Measurements from ENCODE around the gene RETN. TPM values are rescaled to one million over a fixed set of nuclear protein-coding genes. Genes with fewer than 3 reads are reported as not detected.

The RETN gene
- polyA plus RNA-seq, 1 of the 3 experiments (the other 2 are of a cell fraction) = not detected

GRCh38 chr19:7645163-7645562 lies 23.7 kb upstream of the RETN start:
- no peak overlapping the region for H2AFZ ChIP-seq (ENCODE audit: low read depth)
- H3K9ac ChIP-seq = no peak overlapping the region
- no peak overlapping the region for H3K4me3 ChIP-seq (ENCODE audit: low read depth in 2 of 2, low read length in 1 of 2)
- H3K36me3 ChIP-seq (replicated peaks in 1 of 2; ENCODE audit: control insufficient read depth in 1 of 2, insufficient read depth in 2 of 2, low read length in 1 of 2) = no peaks in the 10 kb centered on the region
- no peak overlapping the region for H3K4me2 ChIP-seq
- H3K9me2 ChIP-seq = no peaks in the 10 kb centered on the region
- H3F3A ChIP-seq (replicated peaks; ENCODE audit: insufficient read depth) = no peaks in the 10 kb centered on the region
- CTCF ChIA-PET = interaction anchor here (1.0 to 1.6 kb wide), 3 partner anchors 10 to 77 kb away, joined by 5 to 8 read pairs (median 5); partner anchors contain the start of gene TRAPPC5
- no peaks in the 10 kb centered on the region for H3K9me3 ChIP-seq
- H4K20me1 ChIP-seq (ENCODE audit: insufficient read depth) = no peaks in the 10 kb centered on the region
- WGBS (ENCODE audit: low lambda C conversion rate) = 68% methylated on average over 6 of the region's 14 CpGs
- H3K27ac ChIP-seq (ENCODE audit: low read depth in 2 of 2, low read length in 1 of 2) = no peak overlapping the region
- no peaks in the 10 kb centered on the region for H3K4me1 ChIP-seq (ENCODE audit: control insufficient read depth in 1 of 2, insufficient read depth in 2 of 2, low read depth in 1 of 2, low read length in 1 of 2)
- TF ChIP-seq NRF1 (IDR thresholded peaks at IDR 0.05; ENCODE audit: low read depth, low read length) = no peak
- no peak for TF ChIP-seq REST (IDR thresholded peaks at IDR 0.05; ENCODE audit: low read depth, low read length)
- TF ChIP-seq RXRA (IDR thresholded peaks at IDR 0.05; ENCODE audit: borderline replicate concordance, low read depth) = no peak
- no peak for TF ChIP-seq TAF1 (IDR thresholded peaks at IDR 0.05; ENCODE audit: borderline replicate concordance, low read depth, low read length)
- no peak for TF ChIP-seq FOXJ3 (CRISPR knock-in tag; IDR thresholded peaks at IDR 0.05)
- TF ChIP-seq RFX5 (IDR thresholded peaks at IDR 0.05; ENCODE audit: low read length) = no peak
- no peak for TF ChIP-seq CTCF (IDR thresholded peaks at IDR 0.05)
- no peak for TF ChIP-seq IRF3 (IDR thresholded peaks at IDR 0.05; ENCODE audit: low read depth, low read length)
- peak; percentile 40 for DNase-seq
- no peaks in the 10 kb centered on the region for H3K79me2 ChIP-seq (ENCODE audit: insufficient read depth)
- H3K27me3 ChIP-seq (ENCODE audit: insufficient read depth) = peaks cover 38% of the 10 kb centered on the region
- POLR2A ChIA-PET = no interaction called here

All from SK-N-SH (cell line).